Naive thymus-derived CD4-positive, alpha-beta T cell (primary cell): ENCODE data around the gene PROK2. TPM values are rescaled to one million over a fixed set of nuclear protein-coding genes. Genes with fewer than 3 reads are reported as not detected.

ENCODE experiments used
- ATAC-seq: fragments of 150-1000 bp; cut with Tn5 transposase; 2 replicates; pipeline ENCODE4 v1.10.0; 2021; ENCODE audit warnings: mild to moderate bottlenecking, moderate library complexity
- CTCF ChIA-PET: fragments of 350-600 bp; sonication (Branson Sonifier 250); formaldehyde crosslinking; loops from one replicate; lab custom pipeline; 2021; ENCODE audit warnings: antibody characterized with exemption; lab: Charles Lee
- POLR2A ChIA-PET: fragments of 350-600 bp; sonication (Branson Sonifier 250); formaldehyde crosslinking; loops from one replicate; lab custom pipeline; 2021; ENCODE audit warnings: antibody characterized with exemption, inconsistent platforms; lab: Charles Lee
- DNase-seq, 9 donors: peaks; one replicate each; pipeline versions ENCODE4 v3.0.0 to v3.0.0-alpha.2; 2020 to 2022; ENCODE audit warnings: mixed read lengths in 1 of 9
- H3K27ac ChIP-seq: one replicate; pipeline ENCODE4 v1.7.0; 2013; ENCODE audit warnings: mild to moderate bottlenecking, low read depth, low read length, moderate library complexity
- H3K27me3 ChIP-seq, 2 donors: one replicate each; pipeline ENCODE4 v1.7.0; 2013; ENCODE audit warnings: low read length in 2 of 2, mild to moderate bottlenecking in 2 of 2, moderate library complexity in 2 of 2; ENCODE audit not compliant: control insufficient read depth in 2 of 2, insufficient read depth in 2 of 2
- H3K36me3 ChIP-seq, 3 experiments: 1 replicate in 2 of 3; 2 replicates in 1 of 3; pipeline ENCODE4 v1.7.0; 2013; ENCODE audit warnings: low read length in 3 of 3, mild to moderate bottlenecking in 3 of 3, moderate library complexity in 1 of 3; ENCODE audit not compliant: insufficient read depth in 3 of 3, control insufficient read depth in 2 of 3
- H3K4me1 ChIP-seq, 2 donors: one replicate each; pipeline ENCODE4 v1.7.0; 2013; ENCODE audit warnings: low read length in 2 of 2, mild to moderate bottlenecking in 2 of 2, moderate library complexity in 1 of 2; ENCODE audit not compliant: control insufficient read depth in 2 of 2, insufficient read depth in 2 of 2
- H3K4me3 ChIP-seq: 2 replicates; pipeline ENCODE4 v1.7.0; 2013; ENCODE audit warnings: mild to moderate bottlenecking, low read length
- H3K9me3 ChIP-seq, 3 experiments: 1 replicate in 2 of 3; 2 replicates in 1 of 3; pipeline ENCODE4 v1.7.0; 2013; ENCODE audit warnings: low read length in 3 of 3; ENCODE audit not compliant: control insufficient read depth in 2 of 3
- H3K27ac Mint-ChIP-seq, 9 donors: one replicate each; pipeline ENCODE4 v1.8.0; 2020 to 2022; ENCODE audit warnings: mixed read lengths in 9 of 9, mild to moderate bottlenecking in 8 of 9, moderate library complexity in 5 of 9, inconsistent platforms in 2 of 9
- H3K27me3 Mint-ChIP-seq, 5 donors: one replicate each; pipeline ENCODE4 v1.8.0; 2021 to 2022; ENCODE audit warnings: mixed read lengths in 5 of 5, mild to moderate bottlenecking in 1 of 5
- H3K36me3 Mint-ChIP-seq, 5 donors: one replicate each; pipeline ENCODE4 v1.8.0; 2020 to 2022; ENCODE audit warnings: mixed read lengths in 5 of 5, mild to moderate bottlenecking in 3 of 5, inconsistent platforms in 1 of 5
- H3K4me1 Mint-ChIP-seq, 7 donors: one replicate each; pipeline ENCODE4 v1.8.0; 2020 to 2022; ENCODE audit warnings: mixed read lengths in 7 of 7, mild to moderate bottlenecking in 3 of 7, inconsistent platforms in 1 of 7
- H3K4me3 Mint-ChIP-seq, 10 donors: one replicate each; pipeline ENCODE4 v1.8.0; 2020 to 2022; ENCODE audit warnings: mild to moderate bottlenecking in 10 of 10, mixed read lengths in 10 of 10, moderate library complexity in 6 of 10, inconsistent platforms in 2 of 10
- H3K9me3 Mint-ChIP-seq, 11 donors: one replicate each; pipeline ENCODE4 v1.8.0; 2020 to 2022; ENCODE audit warnings: mixed read lengths in 11 of 11, mild to moderate bottlenecking in 4 of 11, inconsistent platforms in 1 of 11, moderate library complexity in 1 of 11
- intact Hi-C, 2 donors: fragments of 100-400 bp; cut with micrococcal nuclease; formaldehyde crosslinking; loops; one replicate each; pipeline ENCODE4 v1.15.1; 2023
- polyA plus RNA-seq, 2 donors: library from polyadenylated mRNA; unstranded; fragments of 300-500 nt; fragmentation: Illumina TruSeq; gene quantifications; one replicate each; pipeline ENCODE4 v1.2.3, GENCODE V29; 2021
- total RNA-seq, 6 experiments: library from RNA in 5 of 6; stranded (reverse) in 5 of 6; gene quantifications; 1 replicate in 5 of 6; 2 replicates in 1 of 6; pipeline ENCODE4 v1.2.3 and lab custom pipeline; 2021 to 2026

PROK2 gene
- total and polyA plus RNA-seq, 7 experiments from 2014 or later, result 14.1 TPM; not detected in 6

DNA sequence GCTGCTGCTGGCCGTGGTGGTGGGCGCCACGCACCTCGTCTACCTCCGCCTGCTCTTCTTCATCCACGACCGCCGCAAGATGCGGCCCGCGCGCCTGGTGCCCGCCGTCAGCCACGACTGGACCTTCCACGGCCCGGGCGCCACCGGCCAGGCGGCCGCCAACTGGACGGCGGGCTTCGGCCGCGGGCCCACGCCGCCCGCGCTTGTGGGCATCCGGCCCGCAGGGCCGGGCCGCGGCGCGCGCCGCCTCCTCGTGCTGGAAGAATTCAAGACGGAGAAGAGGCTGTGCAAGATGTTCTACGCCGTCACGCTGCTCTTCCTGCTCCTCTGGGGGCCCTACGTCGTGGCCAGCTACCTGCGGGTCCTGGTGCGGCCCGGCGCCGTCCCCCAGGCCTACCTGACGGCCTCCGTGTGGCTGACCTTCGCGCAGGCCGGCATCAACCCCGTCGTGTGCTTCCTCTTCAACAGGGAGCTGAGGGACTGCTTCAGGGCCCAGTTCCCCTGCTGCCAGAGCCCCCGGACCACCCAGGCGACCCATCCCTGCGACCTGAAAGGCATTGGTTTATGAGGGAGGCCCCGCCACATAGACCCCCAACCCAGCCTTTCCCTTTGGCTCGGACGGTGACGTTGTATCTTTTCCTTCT, 30.2 kb downstream of the PROK2 start:
- Histone ChIP-seq H3K36me3 (no peaks in the 10 kb centered on the region), H3K4me3 (no peak overlapping the region), H3K9me3 (no peaks in the 10 kb centered on the region), H3K27ac (no peak overlapping the region), H3K4me1 (peaks cover 0 to 5% of the 10 kb centered on the region in 2 donors), H3K27me3 (peaks cover 0 to 6% of the 10 kb centered on the region in 2 donors)
- Mint-ChIP-seq H3K9me3 (no peaks in the 10 kb centered on the region), H3K27ac (peak overlapping the region in 1 of 9 donors; percentile 18), H3K36me3 (peaks cover 0 to 8% (median 0%) of the 10 kb centered on the region in 5 donors), H3K4me3 (peak overlapping the region; percentile 53 to 90 (median 76)), H3K4me1 (peaks cover 0 to 15% (median 13%) of the 10 kb centered on the region in 7 donors), H3K27me3 (peaks cover 33 to 73% (median 45%) of the 10 kb centered on the region in 5 donors)
- CTCF ChIA-PET, result no interaction called here
- POLR2A ChIA-PET, result no interaction called here
- DNase-seq (no peak), ATAC-seq (no peak)
- intact Hi-C loops, result loop anchor here in 1 of 2 donors (5.0 kb wide), 1 partner anchor 33 kb away; the partner anchor contains the start of gene PROK2

DNA sequence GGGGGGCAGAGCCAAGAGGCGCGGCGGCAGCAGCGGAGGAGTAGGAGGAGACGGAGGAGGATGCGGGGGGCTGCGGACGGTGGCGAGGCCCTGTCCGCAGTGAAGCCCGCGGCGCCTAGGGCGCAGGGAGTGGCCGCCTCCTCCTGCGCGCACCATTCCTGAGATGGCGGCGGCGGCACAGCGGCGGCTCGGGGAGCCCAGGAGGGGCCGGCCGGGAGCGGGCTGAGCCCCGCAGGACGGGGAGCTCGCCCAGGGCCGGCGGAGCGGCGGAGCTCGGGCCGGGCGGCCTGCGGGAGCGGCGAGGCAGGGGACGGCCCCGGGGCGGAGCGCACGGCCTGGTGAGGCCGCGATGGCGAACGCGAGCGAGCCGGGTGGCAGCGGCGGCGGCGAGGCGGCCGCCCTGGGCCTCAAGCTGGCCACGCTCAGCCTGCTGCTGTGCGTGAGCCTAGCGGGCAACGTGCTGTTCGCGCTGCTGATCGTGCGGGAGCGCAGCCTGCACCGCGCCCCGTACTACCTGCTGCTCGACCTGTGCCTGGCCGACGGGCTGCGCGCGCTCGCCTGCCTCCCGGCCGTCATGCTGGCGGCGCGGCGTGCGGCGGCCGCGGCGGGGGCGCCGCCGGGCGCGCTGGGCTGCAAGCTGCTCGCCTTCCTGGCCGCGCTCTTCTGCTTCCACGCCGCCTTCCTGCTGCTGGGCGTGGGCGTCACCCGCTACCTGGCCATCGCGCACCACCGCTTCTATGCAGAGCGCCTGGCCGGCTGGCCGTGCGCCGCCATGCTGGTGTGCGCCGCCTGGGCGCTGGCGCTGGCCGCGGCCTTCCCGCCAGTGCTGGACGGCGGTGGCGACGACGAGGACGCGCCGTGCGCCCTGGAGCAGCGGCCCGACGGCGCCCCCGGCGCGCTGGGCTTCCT, 31.0 kb downstream of the PROK2 start, which contains the start of gene GPR27:
Gene GPR27 (plus strand): TSS at position 155 of the 909 bp plus-strand sequence. CDS start 195 bp downstream, at position 350.
- no peaks in the 10 kb centered on the region for H3K36me3 ChIP-seq
- ATAC-seq, result peak; percentile 65
- ChIA-PET CTCF (no interaction called here), POLR2A (no interaction called here)
- peak in 5 of 9 donors; percentile 16 to 42 (median 24) for DNase-seq
- H3K4me1 ChIP-seq, result peaks cover 0 to 5% of the 10 kb centered on the region in 2 donors
- no peak within 1 kb of the TSS for H3K27ac Mint-ChIP-seq
- H3K36me3 Mint-ChIP-seq, result peaks cover 0 to 8% (median 0%) of the 10 kb centered on the region in 5 donors
- peaks cover 0 to 15% (median 13%) of the 10 kb centered on the region in 7 donors for H3K4me1 Mint-ChIP-seq
- H3K27me3 ChIP-seq, result peaks cover 0 to 6% of the 10 kb centered on the region in 2 donors
- H3K4me3 Mint-ChIP-seq, result peak within 1 kb of the TSS; percentile 29 to 90 (median 79)
- intact Hi-C loops, result loop anchor here in 1 of 2 donors (5.0 kb wide), 1 partner anchor 33 kb away; the partner anchor contains the start of gene PROK2
- H3K4me3 ChIP-seq, result peak within 1 kb of the TSS; percentile 38
- peaks cover 33 to 73% (median 41%) of the 10 kb centered on the region in 5 donors for H3K27me3 Mint-ChIP-seq
- H3K9me3 Mint-ChIP-seq, result no peaks in the 10 kb centered on the region
- no peak within 1 kb of the TSS for H3K27ac ChIP-seq
- no peaks in the 10 kb centered on the region for H3K9me3 ChIP-seq

DNA sequence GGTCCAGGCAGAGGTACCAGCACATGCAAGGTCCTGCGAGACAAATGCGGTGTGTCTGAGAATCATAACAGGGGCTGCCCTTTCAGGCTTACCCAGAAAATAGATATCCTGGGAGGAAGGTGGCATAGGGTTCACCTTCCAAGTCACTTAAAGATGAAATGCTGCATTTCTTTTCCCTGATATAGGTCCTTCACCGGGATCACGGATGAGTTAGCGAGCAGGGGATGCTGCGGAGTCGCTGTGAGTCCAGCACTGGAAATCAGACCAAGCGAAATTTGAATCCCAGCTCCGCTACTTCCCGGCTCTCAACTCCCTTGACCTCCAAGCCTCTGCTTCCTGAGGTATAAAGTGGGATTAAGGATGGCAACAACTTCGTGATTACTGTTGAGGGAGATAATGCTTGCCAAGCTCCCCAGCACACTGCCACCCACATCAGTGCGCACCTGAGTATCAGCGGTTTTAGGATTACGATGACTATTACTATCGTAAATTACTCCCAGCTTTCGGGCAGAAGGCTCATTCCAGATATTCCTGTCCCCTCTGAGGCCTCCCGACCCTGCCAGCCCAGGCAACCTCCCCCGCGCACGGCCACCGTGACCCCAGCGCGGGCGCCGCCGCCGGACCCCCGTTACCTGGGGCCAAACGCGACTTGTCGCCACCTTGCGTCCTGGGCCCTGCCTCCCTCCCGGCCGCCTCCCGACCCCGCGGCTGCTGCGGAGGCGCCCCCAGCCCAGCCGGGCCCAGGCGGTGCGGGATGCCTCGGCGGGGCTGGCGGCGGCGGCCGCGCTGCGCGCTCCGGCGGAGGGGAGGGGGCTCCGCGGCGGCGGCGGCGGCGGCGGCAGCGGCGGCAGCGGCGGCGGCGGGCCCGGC, 31.9 kb downstream of the PROK2 start:
- ChIA-PET CTCF (no interaction called here), POLR2A (no interaction called here)
- peak overlapping the region; percentile 29 to 90 (median 79) for H3K4me3 Mint-ChIP-seq
- Histone ChIP-seq H3K27me3 (peaks cover 0 to 6% of the 10 kb centered on the region in 2 donors), H3K36me3 (no peaks in the 10 kb centered on the region), H3K9me3 (no peaks in the 10 kb centered on the region), H3K27ac (no peak overlapping the region), H3K4me3 (peak overlapping the region; percentile 38), H3K4me1 (peaks cover 0 to 5% of the 10 kb centered on the region in 2 donors)
- no peaks in the 10 kb centered on the region for H3K9me3 Mint-ChIP-seq
- H3K27me3 Mint-ChIP-seq, result peaks cover 36 to 73% (median 46%) of the 10 kb centered on the region in 5 donors
- H3K27ac Mint-ChIP-seq, result no peak overlapping the region
- DNase-seq (peak in 2 of 9 donors; percentile 4 to 5), ATAC-seq (peak; percentile 30)
- peaks cover 0 to 15% (median 13%) of the 10 kb centered on the region in 7 donors for H3K4me1 Mint-ChIP-seq
- intact Hi-C loops, result loop anchor here in 1 of 2 donors (5.0 kb wide), 1 partner anchor 34 kb away; the partner anchor contains the start of gene PROK2
- H3K36me3 Mint-ChIP-seq, result peaks cover 0 to 8% (median 0%) of the 10 kb centered on the region in 5 donors

DNA sequence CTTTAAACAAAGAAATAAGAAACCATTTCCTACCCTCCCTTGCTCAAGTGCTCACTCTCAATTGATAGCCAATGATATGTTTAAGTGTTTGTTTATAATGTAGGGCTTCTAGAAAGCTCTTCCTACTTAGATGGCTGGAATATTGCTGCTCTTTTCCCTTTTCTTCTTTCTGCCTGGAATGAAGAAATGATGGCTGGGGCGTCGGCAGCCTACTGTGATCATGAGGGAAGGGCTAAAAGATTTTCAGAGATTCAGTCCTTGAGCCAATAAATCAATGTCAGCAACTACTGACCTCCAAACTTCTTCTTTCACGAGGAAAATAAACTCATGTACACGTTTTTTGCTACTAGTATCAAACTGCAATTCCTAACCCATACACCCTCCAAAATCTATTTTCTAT, 33.3 kb downstream of the PROK2 start:
- Mint-ChIP-seq H3K36me3 (peaks cover 0 to 8% (median 0%) of the 10 kb centered on the region in 5 donors), H3K9me3 (peaks cover 0 to 1% (median 0%) of the 10 kb centered on the region in 11 donors), H3K4me3 (peak overlapping the region in 2 of 10 donors; percentile 7 to 14), H3K27me3 (peaks cover 36 to 72% (median 40%) of the 10 kb centered on the region in 5 donors), H3K4me1 (peaks cover 0 to 15% (median 13%) of the 10 kb centered on the region in 7 donors), H3K27ac (no peak overlapping the region)
- Histone ChIP-seq H3K9me3 (no peaks in the 10 kb centered on the region), H3K27me3 (peaks cover 0 to 6% of the 10 kb centered on the region in 2 donors), H3K4me1 (peaks cover 0 to 5% of the 10 kb centered on the region in 2 donors), H3K4me3 (no peak overlapping the region), H3K27ac (no peak overlapping the region), H3K36me3 (no peaks in the 10 kb centered on the region)
- CTCF ChIA-PET, result no interaction called here
- POLR2A ChIA-PET, result no interaction called here
- ATAC-seq (no peak), DNase-seq (no peak)
- intact Hi-C loops, result loop anchor here in 1 of 2 donors (5.0 kb wide), 1 partner anchor 36 kb away; the partner anchor contains the start of gene PROK2

DNA sequence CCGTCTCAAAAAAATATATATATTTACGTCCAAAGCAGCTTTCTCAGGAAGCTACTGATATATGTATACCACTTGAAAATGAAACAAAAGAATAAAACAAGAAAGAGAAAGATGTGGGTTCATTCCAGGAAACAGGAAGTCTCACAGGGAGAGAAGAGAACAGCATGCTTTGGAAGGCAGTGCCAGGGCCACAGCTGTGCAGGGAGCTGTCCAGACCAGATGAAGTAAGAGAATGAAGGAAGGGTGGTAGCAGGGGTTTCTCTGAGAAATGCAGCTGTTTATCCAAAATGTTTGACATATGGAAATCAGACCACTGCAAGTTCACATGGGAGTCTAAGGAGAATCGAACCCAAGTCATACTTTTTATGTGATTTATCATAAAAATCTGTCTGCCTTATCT, 40.2 kb downstream of the PROK2 start:
- DNase-seq (no peak), ATAC-seq (no peak)
- Histone ChIP-seq H3K4me1 (no peaks in the 10 kb centered on the region), H3K9me3 (peaks cover 0 to 6% (median 4%) of the 10 kb centered on the region in 3 experiments), H3K27me3 (no peaks in the 10 kb centered on the region), H3K4me3 (no peak overlapping the region), H3K36me3 (no peaks in the 10 kb centered on the region), H3K27ac (no peak overlapping the region)
- Mint-ChIP-seq H3K9me3 (peaks cover 3 to 46% (median 29%) of the 10 kb centered on the region in 11 donors), H3K4me1 (peaks cover 0 to 2% (median 0%) of the 10 kb centered on the region in 7 donors), H3K4me3 (no peak overlapping the region), H3K36me3 (peaks cover 0 to 19% (median 4%) of the 10 kb centered on the region in 5 donors), H3K27me3 (peaks cover 0 to 38% (median 5%) of the 10 kb centered on the region in 5 donors), H3K27ac (no peak overlapping the region)
- ChIA-PET POLR2A (interaction anchor here (0.6 kb wide), 1 partner anchor 39 kb away, joined by 3 read pairs; no protein-coding TSS in a partner anchor), CTCF (interaction anchor here (1.1 kb wide), 1 partner anchor 15 kb away, joined by 3 read pairs; no protein-coding TSS in a partner anchor)
- intact Hi-C loops, result no loop called here
